Esophagus mucosa (tissue), 1 donor: ENCODE data around the gene RNF8. TPM values are rescaled to one million over a fixed set of nuclear protein-coding genes. Genes with fewer than 3 reads are reported as not detected.
A peak's percentile ranks its signal among the peaks of the same experiment; 100 is the strongest.

Experiments
- ATAC-seq: fragments of 200-7000 bp; cut with Tn5 transposase; one replicate; pipeline ENCODE4 v1.9.1; 2020
- total RNA-seq: library from RNA; stranded (reverse); gene quantifications from one replicate; pipeline ENCODE4 v1.2.4, GENCODE V29; 2023
- donor health status: DM: yes; HTN: yes; CAD: no.

RNF8 gene
- total RNA-seq, 1 donor from 2014 or later: 19.0 TPM

- ATAC-seq: no peak
These were observed 5.3 kb downstream of the RNF8 start for GRCh38 chr6:37359039-37359438.

- no peak for ATAC-seq
These were observed 8.5 kb downstream of the RNF8 start for GRCh38 chr6:37362101-37362828.

GRCh38 chr6:37365791-37366190 lies 12.0 kb downstream of the RNF8 start:
- peak; percentile 36 for ATAC-seq

- ATAC-seq: no peak
These were observed 13.1 kb downstream of the RNF8 start for GRCh38 chr6:37366910-37367309.

- ATAC-seq: no peak
These were observed 15.2 kb downstream of the RNF8 start for GRCh38 chr6:37368961-37369320.

- no peak for ATAC-seq
These were observed 15.8 kb downstream of the RNF8 start for GRCh38 chr6:37369321-37370201.

GRCh38 chr6:37371154-37372083 lies 17.6 kb downstream of the RNF8 start:
- ATAC-seq: no peak

- no peak for ATAC-seq
These were observed 18.3 kb downstream of the RNF8 start for GRCh38 chr6:37372116-37372515.

- ATAC-seq: peak; percentile 61
These were observed 20.2 kb downstream of the RNF8 start for GRCh38 chr6:37373822-37374471.

- peak; percentile 78 for ATAC-seq
These were observed 21.6 kb downstream of the RNF8 start for GRCh38 chr6:37375376-37375775.

- no peak for ATAC-seq
These were observed 22.4 kb downstream of the RNF8 start for GRCh38 chr6:37376078-37376743.

GRCh38 chr6:37381579-37381978 lies 27.8 kb downstream of the RNF8 start:
- peak; percentile 82 for ATAC-seq

- no peak for ATAC-seq
These were observed 29.4 kb downstream of the RNF8 start for GRCh38 chr6:37382994-37383765.

GRCh38 chr6:37388578-37388977 lies 34.8 kb downstream of the RNF8 start:
- no peak for ATAC-seq

- ATAC-seq: no peak
These were observed 36.1 kb downstream of the RNF8 start for GRCh38 chr6:37389857-37390256.

GRCh38 chr6:37391120-37391519 lies 37.3 kb downstream of the RNF8 start:
- ATAC-seq: no peak

- ATAC-seq: no peak
These were observed 39.0 kb downstream of the RNF8 start for GRCh38 chr6:37392821-37393220.

GRCh38 chr6:37393381-37393929 lies 39.7 kb downstream of the RNF8 start:
- ATAC-seq: no peak

GRCh38 chr6:37396571-37397180 lies 42.9 kb downstream of the RNF8 start:
- ATAC-seq: no peak

GRCh38 chr6:37399131-37399530 lies 45.3 kb downstream of the RNF8 start:
- no peak for ATAC-seq
